HL-60 (cell line): ENCODE measurements around the gene NEB.

Experiments
- DNase-seq, 2 experiments: peaks; one replicate each; pipeline ENCODE4 v3.0.0-alpha.2; 2010 to 2020; ENCODE audit warnings: low read depth in 1 of 2, low spot score in 1 of 2
- H3K27ac ChIP-seq: fragments of 250-450 bp; sonication (Bioruptor Pico); replicated peaks from 2 replicates; pipeline ENCODE4 v1.5.1; 2020; ENCODE audit warnings: mild to moderate bottlenecking, moderate library complexity
- H3K27me3 ChIP-seq: fragments of 250-450 bp; sonication (Bioruptor Pico); 2 replicates; pipeline ENCODE4 v1.5.1; 2021; ENCODE audit warnings: mild to moderate bottlenecking, moderate library complexity; ENCODE audit not compliant: insufficient read depth, poor library complexity, severe bottlenecking
- H3K4me3 ChIP-seq: replicated peaks from 2 replicates; pipeline ENCODE4 v1.5.1; 2011; ENCODE audit warnings: mild to moderate bottlenecking, control low read depth, low read length; ENCODE audit not compliant: insufficient read depth
- CTCF ChIP-seq: IDR thresholded peaks from one replicate; pipeline ENCODE4 v1.5.1; 2011; ENCODE audit warnings: low read length, control low read depth, inconsistent platforms; ENCODE audit not compliant: insufficient read depth
- GABPA ChIP-seq: IDR thresholded peaks from 2 replicates; pipeline ENCODE4 v1.6.1; 2012; ENCODE audit warnings: low read depth
- POLR2AphosphoS5 ChIP-seq: IDR thresholded peaks from 2 replicates; pipeline ENCODE4 v1.6.1; 2012; ENCODE audit warnings: low read depth
- REST ChIP-seq: IDR thresholded peaks from 2 replicates; pipeline ENCODE4 v1.6.1; 2012; ENCODE audit warnings: low read depth; ENCODE audit not compliant: insufficient replicate concordance
- SPI1 ChIP-seq: IDR thresholded peaks from 2 replicates; pipeline ENCODE4 v1.6.1; 2012; ENCODE audit warnings: low read depth, mild to moderate bottlenecking, borderline replicate concordance

NEB gene

GRCh38 chr2:151498178-151498577 lies 236.1 kb downstream of the NEB start:
- no peak for TF ChIP-seq POLR2AphosphoS5
- TF ChIP-seq GABPA = no peak
- TF ChIP-seq CTCF = no peak
- no peak for TF ChIP-seq SPI1
- H3K27me3 ChIP-seq = no peaks in the 10 kb centered on the region
- DNase-seq = no peak
- no peak overlapping the region for H3K4me3 ChIP-seq
- H3K27ac ChIP-seq = no peak overlapping the region

- no peak for TF ChIP-seq GABPA
- TF ChIP-seq CTCF = no peak
- TF ChIP-seq REST = no peak
- no peak for TF ChIP-seq POLR2AphosphoS5
- TF ChIP-seq SPI1 = no peak
- no peak for DNase-seq
- no peaks in the 10 kb centered on the region for H3K27me3 ChIP-seq
- no peak overlapping the region for H3K4me3 ChIP-seq
- no peak overlapping the region for H3K27ac ChIP-seq
Measured at GRCh38 chr2:151491496-151491895, 242.8 kb downstream of the NEB start.

- no peak overlapping the region for H3K4me3 ChIP-seq
- DNase-seq = no peak
- H3K27ac ChIP-seq = no peak overlapping the region
- TF ChIP-seq REST (no peak), SPI1 (no peak), POLR2AphosphoS5 (no peak), CTCF (no peak), GABPA (no peak)
- no peaks in the 10 kb centered on the region for H3K27me3 ChIP-seq
Measured at GRCh38 chr2:151490276-151490675, 244.0 kb downstream of the NEB start.

- no peaks in the 10 kb centered on the region for H3K27me3 ChIP-seq
- H3K27ac ChIP-seq = no peak overlapping the region
- TF ChIP-seq SPI1 (no peak), CTCF (no peak), POLR2AphosphoS5 (no peak), GABPA (no peak), REST (no peak)
- no peak for DNase-seq
- H3K4me3 ChIP-seq = no peak overlapping the region
Measured at GRCh38 chr2:151486053-151486452, 248.2 kb downstream of the NEB start.
